ENCODE results near the gene SPOPL.

SPOPL gene

GRCh38 chr2:138494265-138494966 is 7.2 kb upstream of the SPOPL start:
- DNase-seq (ENCODE audit: low spot score), result no peak

- no peak for DNase-seq (ENCODE audit: low spot score)
Measured at GRCh38 chr2:138495384-138495783, 6.2 kb upstream of the SPOPL start.

DNA sequence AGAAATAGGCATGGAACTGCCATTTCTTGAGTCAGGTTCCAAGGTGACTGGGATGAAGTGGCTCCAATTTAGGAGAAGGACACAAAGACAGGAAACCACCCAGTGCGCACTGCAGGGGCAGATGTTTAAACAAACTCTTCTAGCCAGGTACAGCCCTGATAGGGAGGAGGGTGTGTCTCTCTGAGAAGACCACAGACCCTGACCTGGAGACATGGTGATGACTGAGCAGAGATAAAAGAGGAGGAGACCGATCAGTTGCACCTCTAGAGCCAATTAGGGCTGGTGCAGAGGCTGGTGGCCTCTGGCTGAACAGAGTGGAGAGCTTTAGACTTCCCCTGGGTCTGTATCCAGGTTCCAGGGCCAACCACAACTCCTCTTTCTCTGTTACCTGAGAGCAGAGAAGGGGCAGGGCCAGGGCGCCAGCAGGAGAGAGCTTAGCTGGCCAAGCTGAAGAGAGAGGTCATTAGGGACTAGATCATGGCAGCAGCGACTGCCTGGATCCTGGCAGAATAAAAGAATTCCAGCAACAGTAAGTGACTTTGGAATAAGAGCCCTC is 5.4 kb upstream of the SPOPL start:
- no peak for DNase-seq (ENCODE audit: low spot score)

DNA sequence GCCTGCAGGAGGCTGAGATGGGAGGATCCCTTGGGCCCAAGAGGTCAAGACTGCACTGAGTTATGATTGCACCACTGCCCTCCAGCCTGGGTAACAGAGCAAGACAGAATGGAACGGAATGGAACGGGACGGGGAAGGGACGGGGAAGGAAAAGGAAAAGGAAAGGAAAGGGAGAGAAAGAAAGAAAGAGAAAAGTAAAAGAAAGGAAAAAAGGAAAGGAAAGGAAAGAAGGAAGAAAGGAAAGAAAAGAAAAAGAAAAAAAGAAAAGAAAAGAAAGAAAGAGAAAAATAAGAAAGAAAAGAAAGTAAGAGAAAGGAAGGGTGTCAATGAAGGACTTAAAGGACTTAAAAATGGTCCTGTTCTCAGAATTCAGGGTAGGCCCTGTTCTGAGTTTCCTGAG is 4.3 kb upstream of the SPOPL start:
- no peak for DNase-seq (ENCODE audit: low spot score)

DNA sequence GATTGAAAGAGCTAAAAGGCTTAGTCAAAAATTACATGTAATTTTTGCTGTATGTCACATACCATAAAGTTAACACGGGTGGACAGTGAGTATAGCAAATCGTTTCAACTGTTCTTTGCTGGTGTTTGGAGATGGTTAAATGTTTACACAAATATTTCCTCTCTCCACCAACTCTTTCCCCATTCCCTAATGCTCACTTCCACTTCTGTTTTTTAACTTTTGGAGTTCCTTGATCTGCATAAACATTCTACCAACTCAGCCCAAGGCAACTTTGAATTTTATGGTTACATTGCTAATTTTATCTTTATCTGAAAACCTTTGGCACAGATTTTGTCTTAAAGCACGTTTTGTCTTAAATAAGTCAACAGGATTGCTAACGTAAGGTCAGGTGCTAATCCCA is 1.9 kb upstream of the SPOPL start:
- no peak for DNase-seq (ENCODE audit: low spot score)

DNA sequence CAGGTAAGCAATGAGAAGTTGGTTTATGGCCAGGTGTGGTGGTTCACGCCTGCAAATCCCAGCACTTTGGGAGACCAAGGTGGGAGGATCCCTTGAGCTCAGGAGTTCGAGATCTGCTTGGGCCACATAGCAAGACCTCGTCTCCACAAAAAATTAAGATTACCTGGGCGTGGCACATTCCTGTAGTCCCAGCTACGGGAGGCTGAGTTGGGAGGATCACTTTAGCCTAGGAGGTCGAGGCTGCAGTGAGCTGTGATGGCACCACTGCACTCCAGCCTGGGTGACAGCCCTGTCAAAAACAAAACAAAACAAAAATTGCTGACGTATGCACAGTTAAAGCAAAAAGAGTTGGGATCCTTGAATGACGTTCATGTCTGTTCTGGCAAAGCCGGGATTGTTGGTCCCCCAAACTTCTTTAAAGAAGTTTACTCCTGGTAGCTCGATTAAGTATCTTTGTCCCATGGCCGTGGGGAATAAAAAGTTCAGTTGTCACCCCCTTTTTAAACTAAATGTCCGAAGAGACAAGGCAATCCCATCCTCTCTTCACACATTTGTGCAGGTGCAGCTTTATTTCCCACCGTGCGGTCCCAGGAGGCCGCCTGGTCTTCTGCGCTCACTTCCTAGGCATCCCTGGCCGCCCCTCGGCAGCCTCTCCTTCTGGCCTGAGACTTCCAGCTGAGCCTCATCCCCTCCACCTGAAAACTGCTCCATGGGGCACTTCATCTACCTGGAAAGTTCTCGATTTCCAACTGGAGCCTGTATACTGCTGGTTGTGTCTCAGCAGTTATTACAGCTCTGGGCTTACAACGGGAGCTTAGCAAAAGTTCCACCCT is 762 bp upstream of the SPOPL start:
- no peak for DNase-seq (ENCODE audit: low spot score)

- peak; percentile 6 for DNase-seq (ENCODE audit: low spot score)
Measured at GRCh38 chr2:138502255-138503086, 901 bp downstream of the SPOPL start.

- no peak for DNase-seq (ENCODE audit: low spot score)
Measured at GRCh38 chr2:138503087-138503442, 1.5 kb downstream of the SPOPL start.

DNA sequence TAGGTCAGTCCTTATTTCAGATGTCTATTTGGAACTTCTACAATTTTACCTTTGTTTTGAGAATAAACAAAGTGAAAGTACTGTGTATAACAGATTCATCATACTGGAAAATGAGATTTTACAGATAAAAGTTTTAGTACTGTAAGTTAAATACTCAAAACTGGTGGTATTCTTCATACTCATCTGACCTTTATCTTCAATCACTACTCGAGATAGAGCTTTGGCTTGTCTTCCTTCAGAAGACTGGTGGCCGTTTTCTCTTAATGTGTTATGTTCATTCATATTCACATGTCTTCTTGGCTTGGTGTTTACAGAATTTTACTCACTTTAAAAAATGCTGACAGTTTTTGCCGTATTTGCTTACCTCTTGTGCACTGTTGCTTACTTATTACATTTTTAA is 2.1 kb downstream of the SPOPL start:
- no peak for DNase-seq (ENCODE audit: low spot score)

DNA sequence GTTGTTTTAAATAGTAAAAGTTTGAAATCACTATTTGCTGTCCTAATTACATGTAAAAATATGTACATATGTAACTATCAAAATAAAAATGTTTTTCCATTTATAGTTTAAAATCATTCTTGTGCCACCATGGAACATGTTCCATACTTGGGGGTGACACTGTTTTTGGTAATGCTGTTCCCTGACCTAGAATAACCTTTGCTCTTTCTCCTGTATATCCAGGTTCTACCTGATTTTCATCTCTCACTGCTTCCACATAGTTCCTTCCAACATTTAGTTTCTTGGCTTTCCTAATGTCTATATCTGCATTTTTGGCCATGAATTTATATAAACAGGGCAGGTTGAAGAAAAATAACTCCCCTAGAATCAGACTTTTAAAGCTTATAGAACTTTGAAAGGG is 2.5 kb downstream of the SPOPL start:
- no peak for DNase-seq (ENCODE audit: low spot score)

- no peak for DNase-seq (ENCODE audit: low spot score)
Measured at GRCh38 chr2:138504546-138505235, 3.1 kb downstream of the SPOPL start.

DNA sequence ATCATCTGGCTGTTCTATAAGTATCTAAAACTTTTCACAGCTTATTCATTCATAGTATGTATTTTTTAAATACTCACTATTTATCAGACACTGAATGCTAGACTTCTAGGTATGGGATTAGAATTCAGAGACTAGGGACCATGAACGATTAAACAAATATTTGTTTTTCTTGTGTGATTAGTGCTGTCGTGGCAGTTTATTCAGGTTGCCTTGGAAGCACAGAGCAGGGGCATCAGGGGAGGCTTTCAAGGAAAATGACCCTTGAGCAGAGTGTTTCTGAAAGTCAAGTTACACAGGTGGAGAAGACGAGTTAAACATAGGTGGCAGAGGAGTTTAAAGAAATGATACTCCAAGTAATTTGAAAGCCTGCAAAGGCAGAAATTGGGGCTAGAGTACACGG is 5.7 kb downstream of the SPOPL start:
- DNase-seq (ENCODE audit: low spot score), result no peak

- DNase-seq (ENCODE audit: low spot score), result no peak
Measured at GRCh38 chr2:138510319-138510718, 8.7 kb downstream of the SPOPL start.

DNA sequence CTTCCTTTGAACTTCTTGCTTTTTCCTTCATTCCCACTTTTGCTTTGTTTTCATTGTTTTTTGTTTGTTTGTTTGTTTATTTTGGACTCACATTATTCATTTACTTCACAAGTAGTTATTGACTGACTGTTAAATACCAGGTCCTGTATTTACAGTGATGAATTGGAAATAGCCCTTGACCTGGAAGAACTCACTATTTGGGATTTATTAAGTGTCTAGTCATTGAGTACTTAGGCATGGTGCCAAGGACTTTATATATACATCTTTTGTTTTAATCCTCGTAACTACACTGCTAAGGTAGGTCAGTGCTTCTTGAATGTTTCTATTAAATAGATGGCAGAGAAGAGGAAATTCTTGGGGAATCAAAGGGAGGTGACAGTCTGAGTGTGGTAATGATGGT is 11.1 kb downstream of the SPOPL start:
- no peak for DNase-seq (ENCODE audit: low spot score)

DNA sequence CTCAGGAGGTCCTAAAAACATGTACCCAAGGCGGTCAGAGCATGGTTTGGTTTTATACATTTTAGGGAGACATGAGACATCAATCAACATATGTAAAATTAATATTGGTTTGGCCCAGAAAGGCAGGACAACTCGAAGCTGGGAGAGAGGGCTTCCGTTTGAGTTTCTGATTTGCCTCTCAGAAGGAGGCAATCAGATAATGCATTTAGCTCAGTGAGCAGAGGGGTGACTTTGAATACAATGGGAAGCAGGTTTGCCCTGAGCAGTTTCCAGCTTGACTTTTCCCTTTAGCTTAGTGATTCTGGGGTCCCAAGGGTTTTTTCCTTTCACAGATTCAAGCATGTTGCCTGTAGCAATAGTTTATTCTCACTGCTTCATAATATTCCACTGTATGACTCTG is 12.6 kb downstream of the SPOPL start:
- no peak for DNase-seq (ENCODE audit: low spot score)

GRCh38 chr2:138515092-138515491 is 13.5 kb downstream of the SPOPL start:
- DNase-seq (ENCODE audit: low spot score), result no peak

- DNase-seq (ENCODE audit: low spot score), result no peak
Measured at GRCh38 chr2:138516030-138516704, 14.6 kb downstream of the SPOPL start.

- no peak for DNase-seq (ENCODE audit: low spot score)
Measured at GRCh38 chr2:138518860-138519259, 17.3 kb downstream of the SPOPL start.

GRCh38 chr2:138521821-138522220 is 20.3 kb downstream of the SPOPL start:
- no peak for DNase-seq (ENCODE audit: low spot score)

- DNase-seq (ENCODE audit: low spot score), result no peak
Measured at GRCh38 chr2:138522556-138522955, 21.0 kb downstream of the SPOPL start.
